Eye (tissue), 1 donor: Measurements from ENCODE around the gene C19orf44.
"Not testable (repeated sequence)": the region's sequence is repeated elsewhere in the genome, so short reads cannot be mapped to it uniquely, and the experiment has no call there.

Experiments
- DNase-seq: peaks from one replicate; pipeline ENCODE4 v3.0.0-alpha.2; 2015

C19orf44 gene

GRCh38 chr19:16495982-16496612, at the start of gene C19orf44, which contains the start of gene CALR3:
Gene C19orf44 (plus strand): TSS chr19:16496394. CDS start chr19:16500793, 4,399 bp downstream.
Gene CALR3 (minus strand): TSS chr19:16496167. CDS start chr19:16496129, 38 bp downstream.
- peak; percentile 99 for DNase-seq

- DNase-seq, result peak; percentile 70
Measured at GRCh38 chr19:16446724-16447368, 49.3 kb upstream of the C19orf44 start.

- DNase-seq, result not testable (repeated sequence)
Measured at GRCh38 chr19:16448872-16449271, 47.3 kb upstream of the C19orf44 start.

GRCh38 chr19:16449330-16449961, 46.7 kb upstream of the C19orf44 start:
- no peak for DNase-seq

- no peak for DNase-seq
Measured at GRCh38 chr19:16452325-16452724, 43.9 kb upstream of the C19orf44 start.

GRCh38 chr19:16454351-16454918, 41.8 kb upstream of the C19orf44 start:
- no peak for DNase-seq

GRCh38 chr19:16455489-16455888, 40.7 kb upstream of the C19orf44 start:
- no peak for DNase-seq

GRCh38 chr19:16456652-16457194, 39.5 kb upstream of the C19orf44 start:
- DNase-seq, result no peak

- peak; percentile 72 for DNase-seq
Measured at GRCh38 chr19:16457195-16457953, 38.8 kb upstream of the C19orf44 start.

- no peak for DNase-seq
Measured at GRCh38 chr19:16457954-16458331, 38.3 kb upstream of the C19orf44 start.

GRCh38 chr19:16458391-16459341, 37.5 kb upstream of the C19orf44 start:
- DNase-seq, result no peak

- DNase-seq, result no peak
Measured at GRCh38 chr19:16459680-16460079, 36.5 kb upstream of the C19orf44 start.

- no peak for DNase-seq
Measured at GRCh38 chr19:16460454-16460853, 35.7 kb upstream of the C19orf44 start.

- DNase-seq, result no peak
Measured at GRCh38 chr19:16461630-16462051, 34.6 kb upstream of the C19orf44 start.

GRCh38 chr19:16462757-16463250, 33.4 kb upstream of the C19orf44 start:
- DNase-seq, result no peak

- DNase-seq, result no peak
Measured at GRCh38 chr19:16463341-16463990, 32.7 kb upstream of the C19orf44 start.

GRCh38 chr19:16463991-16464575, 32.1 kb upstream of the C19orf44 start:
- DNase-seq, result no peak

GRCh38 chr19:16465239-16465638, 31.0 kb upstream of the C19orf44 start:
- no peak for DNase-seq

GRCh38 chr19:16466802-16467427, 29.3 kb upstream of the C19orf44 start:
- not testable (repeated sequence) for DNase-seq

- no peak for DNase-seq
Measured at GRCh38 chr19:16467581-16467980, 28.6 kb upstream of the C19orf44 start.
